IgD-negative memory B cell (primary cell): ENCODE measurements around the gene ANKRD11. TPM values are rescaled to one million over a fixed set of nuclear protein-coding genes. Genes with fewer than 3 reads are reported as not detected.
"Not testable (repeated sequence)": the region's sequence is repeated elsewhere in the genome, so short reads cannot be mapped to it uniquely, and the experiment has no call there.

Experiments used
- H3K27ac Mint-ChIP-seq, 3 donors: one replicate each; pipeline ENCODE4 v1.8.0; 2020 to 2022; ENCODE audit warnings: mild to moderate bottlenecking in 3 of 3, mixed read lengths in 3 of 3, moderate library complexity in 1 of 3
- H3K27me3 Mint-ChIP-seq: one replicate; pipeline ENCODE4 v1.8.0; 2021; ENCODE audit warnings: mixed read lengths
- H3K36me3 Mint-ChIP-seq: one replicate; pipeline ENCODE4 v1.8.0; 2020; ENCODE audit warnings: mild to moderate bottlenecking, mixed read lengths
- H3K4me1 Mint-ChIP-seq, 3 donors: one replicate each; pipeline ENCODE4 v1.8.0; 2020 to 2022; ENCODE audit warnings: mixed read lengths in 3 of 3, mild to moderate bottlenecking in 1 of 3
- H3K4me3 Mint-ChIP-seq, 4 donors: one replicate each; pipeline ENCODE4 v1.8.0; 2020 to 2022; ENCODE audit warnings: mild to moderate bottlenecking in 4 of 4, mixed read lengths in 4 of 4, moderate library complexity in 3 of 4
- H3K9me3 Mint-ChIP-seq, 3 donors: one replicate each; pipeline ENCODE4 v1.8.0; 2020 to 2021; ENCODE audit warnings: mixed read lengths in 3 of 3, mild to moderate bottlenecking in 1 of 3
- polyA plus RNA-seq: library from polyadenylated mRNA; unstranded; fragments of 300-500 nt; fragmentation: Illumina TruSeq; gene quantifications from one replicate; pipeline ENCODE4 v1.2.3, GENCODE V29; 2021

The ANKRD11 gene
- polyA plus RNA-seq, 1 donor from 2014 or later = 11.6 TPM

DNA sequence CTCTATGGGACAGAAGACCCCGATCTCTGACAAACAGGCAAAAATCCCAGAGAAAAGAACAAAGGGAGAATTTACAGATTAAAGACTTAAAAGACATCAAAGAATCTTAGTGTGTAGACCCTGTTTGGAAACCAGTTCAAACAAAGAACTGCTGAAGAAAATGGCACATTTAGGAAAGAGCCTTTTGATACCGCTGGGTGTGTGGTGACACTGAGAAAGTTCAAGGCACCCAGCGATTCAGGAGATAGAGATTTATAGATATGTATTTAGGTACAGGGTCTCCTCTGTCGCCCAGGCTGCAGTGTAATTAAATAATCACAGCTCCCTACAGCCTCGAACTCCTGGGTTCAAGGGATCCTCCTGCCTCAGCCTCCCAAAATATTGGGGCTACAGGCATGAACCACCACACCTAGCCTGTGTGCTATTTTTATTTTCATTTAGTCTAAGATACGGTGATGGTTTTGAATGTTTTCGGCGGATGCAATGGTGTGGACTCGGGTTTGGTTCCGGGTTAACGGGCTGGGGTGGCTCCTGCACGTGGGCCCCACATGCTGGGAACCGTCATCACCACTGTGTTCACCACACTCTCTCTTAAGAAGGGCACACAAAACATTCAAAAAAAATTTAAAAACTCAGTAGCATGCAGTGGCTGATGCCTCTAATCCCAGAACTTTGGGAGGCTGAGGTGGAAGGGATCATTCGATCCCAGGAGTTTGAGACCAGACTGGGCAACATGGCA lies 158.8 kb downstream of the ANKRD11 start:
- no peaks in the 10 kb centered on the region for H3K27me3 Mint-ChIP-seq
- peaks cover 38 to 56% (median 40%) of the 10 kb centered on the region in 3 donors for H3K4me1 Mint-ChIP-seq
- H3K9me3 Mint-ChIP-seq = no peaks in the 10 kb centered on the region
- H3K4me3 Mint-ChIP-seq = no peak overlapping the region
- peak overlapping the region in 2 of 3 donors; percentile 39 to 44 for H3K27ac Mint-ChIP-seq
- no peaks in the 10 kb centered on the region for H3K36me3 Mint-ChIP-seq

DNA sequence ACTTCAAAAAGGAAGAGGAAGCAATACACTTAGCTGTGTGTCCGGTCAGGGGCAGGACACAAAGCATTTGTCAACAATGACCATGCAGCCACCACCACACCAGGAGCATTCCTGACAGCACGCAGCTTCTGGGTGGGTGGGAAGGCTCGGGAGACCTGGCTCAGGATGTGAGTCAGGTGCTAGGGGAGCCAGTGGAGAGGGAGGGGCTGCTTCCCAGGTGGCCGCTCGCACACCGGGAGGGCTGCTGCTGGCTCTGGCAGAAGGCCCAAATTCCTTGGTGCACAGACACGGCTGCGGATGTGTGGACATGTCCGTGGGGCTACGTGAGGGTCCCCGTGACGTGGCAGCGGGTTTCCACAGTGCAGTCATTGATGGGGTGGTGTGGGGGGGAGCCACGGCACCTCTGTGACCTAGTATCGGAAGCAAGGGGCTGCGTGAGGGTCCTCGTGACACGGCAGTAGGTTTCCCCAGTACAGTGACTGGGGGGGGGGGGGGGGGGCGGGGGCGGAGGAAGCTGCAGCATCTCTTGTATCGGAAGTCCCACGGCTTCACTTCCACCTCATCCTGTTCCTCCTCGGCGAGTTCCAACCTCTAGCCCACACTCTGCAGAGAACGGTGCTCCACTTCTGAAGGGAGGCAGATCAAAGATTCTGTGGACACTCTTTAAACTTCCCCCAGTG lies 160.0 kb downstream of the ANKRD11 start:
- Mint-ChIP-seq H3K27ac (peak overlapping the region in 1 of 3 donors; percentile 53), H3K4me3 (peak overlapping the region in 1 of 4 donors; percentile 52), H3K27me3 (no peaks in the 10 kb centered on the region), H3K4me1 (peaks cover 42 to 57% (median 47%) of the 10 kb centered on the region in 3 donors), H3K36me3 (no peaks in the 10 kb centered on the region), H3K9me3 (no peaks in the 10 kb centered on the region)

DNA sequence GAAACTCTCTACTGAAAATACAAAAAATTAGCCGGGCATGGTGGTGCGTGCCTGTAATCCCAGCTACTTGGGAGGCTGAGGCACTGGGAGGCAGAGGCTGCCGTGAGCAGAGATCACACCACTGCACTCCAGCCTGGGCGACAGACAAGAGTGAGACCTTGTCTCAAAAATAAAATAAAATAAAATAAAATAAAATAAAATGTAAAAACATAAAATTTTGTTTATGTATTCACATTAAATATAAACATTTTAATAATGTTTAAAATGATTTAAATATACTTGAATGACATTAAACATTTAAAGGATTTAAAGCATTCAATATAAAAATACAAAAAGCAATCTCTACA lies 160.6 kb downstream of the ANKRD11 start:
- H3K4me3 Mint-ChIP-seq, H3K36me3 Mint-ChIP-seq: not testable (repeated sequence)

DNA sequence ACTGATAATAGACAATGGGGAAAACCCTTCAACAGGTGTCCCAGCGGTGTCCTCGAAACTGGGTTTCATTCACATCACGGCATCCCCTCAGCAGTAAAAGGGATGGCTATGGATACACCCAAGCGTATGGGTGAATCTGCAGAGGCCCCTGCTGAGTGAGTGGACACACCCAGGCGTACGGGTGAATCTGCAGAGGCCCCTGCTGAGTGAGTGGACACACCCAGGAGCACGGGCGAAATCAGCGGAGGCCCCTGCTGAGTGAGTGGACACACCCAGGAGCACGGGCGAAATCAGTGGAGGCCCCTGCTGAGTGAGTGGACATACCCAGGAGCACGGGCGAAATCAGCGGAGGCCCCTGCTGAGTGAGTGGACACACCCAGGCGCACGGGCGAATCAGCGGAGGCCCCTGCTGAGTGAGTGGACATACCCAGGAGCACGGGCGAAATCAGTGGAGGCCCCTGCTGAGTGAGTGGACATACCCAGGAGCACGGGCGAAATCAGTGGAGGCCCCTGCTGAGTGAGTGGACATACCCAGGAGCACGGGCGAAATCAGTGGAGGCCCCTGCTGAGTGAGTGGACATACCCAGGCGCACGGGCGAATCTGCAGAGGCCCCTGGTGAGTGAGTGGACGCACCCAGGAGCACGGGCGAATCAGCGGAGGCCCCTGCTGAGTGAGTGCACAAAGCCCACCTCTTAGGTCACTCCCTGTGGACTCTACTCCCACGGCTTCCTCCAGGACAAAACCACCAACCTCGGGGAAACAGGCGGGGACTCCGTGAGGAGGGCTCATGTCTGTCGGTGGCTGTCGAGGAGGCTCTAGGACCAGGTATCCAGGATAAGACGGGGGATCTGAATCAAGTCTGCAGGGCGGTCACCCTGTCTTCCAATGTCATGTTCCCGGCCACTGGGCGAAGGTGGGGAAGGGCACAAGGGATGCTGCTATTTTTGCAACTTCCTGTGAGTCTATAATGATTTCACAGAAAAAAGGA lies 161.7 kb downstream of the ANKRD11 start:
- not testable (repeated sequence) for H3K27me3 Mint-ChIP-seq, H3K36me3 Mint-ChIP-seq, H3K9me3 Mint-ChIP-seq, H3K4me3 Mint-ChIP-seq
- Mint-ChIP-seq H3K4me1 (peaks cover 42 to 61% (median 47%) of the 10 kb centered on the region in 3 donors), H3K27ac (peak overlapping the region in 2 of 3 donors; percentile 27 to 53)

More for the DNA sequence above, 160.6 kb downstream of the ANKRD11 start:
- peaks cover 44 to 60% (median 48%) of the 10 kb centered on the region in 3 donors for H3K4me1 Mint-ChIP-seq
- H3K27me3 Mint-ChIP-seq, H3K9me3 Mint-ChIP-seq, H3K27ac Mint-ChIP-seq: not testable (repeated sequence)

DNA sequence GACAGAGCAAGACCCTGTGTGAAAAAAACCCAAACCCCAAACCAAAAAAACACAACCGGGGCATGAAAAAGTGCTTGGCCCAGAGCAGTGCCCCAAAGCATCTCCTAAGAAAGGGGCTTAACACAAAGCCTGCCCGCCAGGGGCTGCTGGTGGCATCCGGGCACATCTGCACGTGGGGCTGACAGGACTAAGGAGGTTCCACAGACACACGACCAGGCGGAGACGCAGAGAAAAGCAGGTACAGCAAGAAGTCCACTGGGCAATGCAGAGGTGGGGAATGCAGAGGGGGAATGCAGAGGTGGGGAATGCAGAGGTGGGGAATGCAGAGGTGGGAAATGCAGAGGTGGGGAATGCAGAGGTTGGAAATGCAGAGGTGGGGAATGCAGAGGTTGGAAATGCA lies 163.6 kb downstream of the ANKRD11 start:
- no peaks in the 10 kb centered on the region for H3K9me3 Mint-ChIP-seq
- no peaks in the 10 kb centered on the region for H3K36me3 Mint-ChIP-seq
- no peaks in the 10 kb centered on the region for H3K27me3 Mint-ChIP-seq

DNA sequence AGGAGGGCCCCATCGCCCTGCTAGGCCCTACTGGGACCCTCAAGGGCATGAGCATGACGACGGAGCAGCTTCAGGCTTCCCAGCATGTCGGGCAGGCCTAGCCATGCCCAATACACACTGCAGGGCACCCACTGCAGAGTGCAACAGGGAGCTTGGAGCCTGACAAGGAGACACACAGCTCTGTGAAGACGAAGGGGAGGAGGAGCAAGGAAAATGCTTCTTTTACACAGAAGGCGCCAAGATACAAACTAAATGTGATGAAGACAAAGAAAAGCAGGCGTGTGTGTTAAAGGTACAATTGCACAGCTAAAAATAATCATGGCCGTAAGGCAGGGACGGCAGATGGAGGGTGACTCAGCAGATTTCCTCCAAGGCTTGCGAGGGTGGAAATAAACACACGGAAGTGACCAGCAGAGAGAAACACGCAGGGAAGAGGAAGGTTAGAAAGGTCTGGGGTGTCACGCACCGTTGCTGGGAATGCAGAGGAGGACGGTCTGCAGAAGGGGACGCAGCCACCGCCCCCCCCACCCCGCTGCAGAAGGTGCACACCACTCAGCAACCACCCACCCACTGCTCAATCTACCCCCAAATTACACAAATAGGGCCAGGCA lies 164.4 kb downstream of the ANKRD11 start:
- Mint-ChIP-seq H3K27ac (peak overlapping the region in 2 of 3 donors; percentile 60 to 84), H3K4me3 (peak overlapping the region in 2 of 4 donors; percentile 16 to 58), H3K4me1 (peaks cover 36 to 57% (median 50%) of the 10 kb centered on the region in 3 donors), H3K36me3 (no peaks in the 10 kb centered on the region), H3K9me3 (no peaks in the 10 kb centered on the region), H3K27me3 (no peaks in the 10 kb centered on the region)

More for the DNA sequence above, 163.6 kb downstream of the ANKRD11 start:
- Mint-ChIP-seq H3K4me1 (peaks cover 38 to 60% (median 49%) of the 10 kb centered on the region in 3 donors), H3K27ac (no peak overlapping the region), H3K4me3 (no peak overlapping the region)

DNA sequence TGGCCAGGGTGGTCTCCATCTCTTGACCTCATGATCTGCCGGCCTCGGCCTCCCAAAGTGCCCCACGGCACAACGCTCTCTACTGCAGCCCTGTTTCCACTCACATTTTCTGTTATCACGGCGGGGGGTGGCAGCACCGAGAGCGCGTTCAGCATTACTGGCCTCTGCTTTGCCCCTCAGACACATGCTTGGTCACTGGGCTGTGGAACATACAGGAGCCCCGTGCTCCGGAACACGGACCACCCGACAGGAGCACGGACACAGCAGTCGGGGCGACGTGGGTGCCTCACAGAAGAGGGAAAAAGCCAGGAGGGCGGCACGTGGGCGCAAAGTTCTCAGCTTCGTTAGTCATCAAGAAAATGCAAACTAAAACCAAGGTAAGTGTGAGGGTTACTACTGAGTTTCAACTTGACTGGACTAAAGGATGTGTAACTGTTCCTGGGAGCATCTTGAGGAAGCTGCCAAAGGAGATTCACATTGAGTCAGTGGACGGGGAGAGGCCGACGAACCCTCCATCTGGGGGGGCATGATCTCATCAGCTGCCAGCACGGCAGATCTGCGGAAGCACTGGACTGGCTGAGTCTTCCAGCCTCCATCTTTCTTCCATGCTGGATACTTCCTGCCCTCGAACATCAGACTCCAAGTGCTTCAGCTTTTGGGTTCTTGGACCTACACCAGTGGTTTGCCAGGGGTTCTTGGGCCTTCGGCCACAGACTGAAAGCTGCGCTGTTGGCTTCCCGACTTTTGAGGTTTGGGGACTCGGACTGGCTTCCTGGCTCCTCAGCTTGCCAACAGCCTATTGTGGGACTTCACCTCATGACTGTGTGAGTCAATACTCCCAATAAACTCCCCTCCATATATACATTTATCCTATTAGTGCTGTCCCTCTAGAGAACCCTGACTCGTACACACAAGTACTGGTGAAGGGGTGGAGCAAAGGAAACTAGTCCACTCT lies 166.0 kb downstream of the ANKRD11 start:
- peak overlapping the region in 2 of 3 donors; percentile 16 to 68 for H3K27ac Mint-ChIP-seq
- no peaks in the 10 kb centered on the region for H3K9me3 Mint-ChIP-seq
- H3K4me1 Mint-ChIP-seq = peaks cover 43 to 66% (median 52%) of the 10 kb centered on the region in 3 donors

DNA sequence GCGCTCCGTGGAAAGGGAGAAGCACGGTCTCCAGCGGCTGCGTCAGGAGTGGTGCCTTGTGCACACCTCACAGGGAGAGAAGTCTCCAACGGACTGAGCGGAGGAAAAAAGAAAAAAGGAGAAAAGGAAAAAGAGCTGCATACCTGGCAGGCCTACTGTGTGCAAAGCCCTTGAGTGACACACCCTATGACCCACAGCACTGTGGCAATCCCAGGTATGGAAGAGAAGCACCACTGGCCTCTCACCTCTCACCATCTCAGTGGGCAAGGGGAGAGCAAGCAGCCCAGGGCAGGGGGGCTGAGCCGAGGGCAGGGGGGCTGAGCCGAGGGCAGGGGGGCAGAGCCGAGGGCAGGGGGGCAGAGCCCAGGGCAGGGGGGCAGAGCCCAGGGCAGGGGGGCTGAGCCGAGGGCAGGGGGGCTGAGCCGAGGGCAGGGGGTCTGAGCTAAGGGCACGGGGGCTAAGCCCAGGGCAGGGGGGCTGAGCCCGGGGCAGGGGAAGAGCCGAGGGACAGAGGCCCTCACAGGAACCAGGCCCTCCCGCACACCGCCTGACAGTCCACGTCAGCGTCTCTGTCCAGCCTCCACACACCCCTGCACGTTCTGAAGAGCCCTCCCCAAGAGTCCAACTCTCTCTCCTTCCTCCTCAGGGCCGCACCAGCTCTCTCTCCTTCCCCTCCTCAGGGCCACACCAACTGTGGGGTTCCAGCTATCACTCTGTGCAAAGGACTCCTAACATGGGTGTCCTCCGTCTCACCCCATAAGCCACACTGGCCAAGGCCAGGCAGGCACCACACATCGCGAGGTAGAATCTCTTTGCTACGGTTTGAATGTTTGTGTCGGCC lies 167.0 kb downstream of the ANKRD11 start:
- peaks cover 49 to 70% (median 54%) of the 10 kb centered on the region in 3 donors for H3K4me1 Mint-ChIP-seq
- H3K27ac Mint-ChIP-seq = peak overlapping the region in 1 of 3 donors; percentile 69
- no peaks in the 10 kb centered on the region for H3K9me3 Mint-ChIP-seq
- H3K27me3 Mint-ChIP-seq = no peaks in the 10 kb centered on the region
- no peaks in the 10 kb centered on the region for H3K36me3 Mint-ChIP-seq
- peak overlapping the region in 2 of 4 donors; percentile 51 to 87 for H3K4me3 Mint-ChIP-seq

More for the DNA sequence above, 166.0 kb downstream of the ANKRD11 start:
- H3K36me3 Mint-ChIP-seq = no peaks in the 10 kb centered on the region
- no peaks in the 10 kb centered on the region for H3K27me3 Mint-ChIP-seq
- peak overlapping the region in 2 of 4 donors; percentile 60 to 87 for H3K4me3 Mint-ChIP-seq

DNA sequence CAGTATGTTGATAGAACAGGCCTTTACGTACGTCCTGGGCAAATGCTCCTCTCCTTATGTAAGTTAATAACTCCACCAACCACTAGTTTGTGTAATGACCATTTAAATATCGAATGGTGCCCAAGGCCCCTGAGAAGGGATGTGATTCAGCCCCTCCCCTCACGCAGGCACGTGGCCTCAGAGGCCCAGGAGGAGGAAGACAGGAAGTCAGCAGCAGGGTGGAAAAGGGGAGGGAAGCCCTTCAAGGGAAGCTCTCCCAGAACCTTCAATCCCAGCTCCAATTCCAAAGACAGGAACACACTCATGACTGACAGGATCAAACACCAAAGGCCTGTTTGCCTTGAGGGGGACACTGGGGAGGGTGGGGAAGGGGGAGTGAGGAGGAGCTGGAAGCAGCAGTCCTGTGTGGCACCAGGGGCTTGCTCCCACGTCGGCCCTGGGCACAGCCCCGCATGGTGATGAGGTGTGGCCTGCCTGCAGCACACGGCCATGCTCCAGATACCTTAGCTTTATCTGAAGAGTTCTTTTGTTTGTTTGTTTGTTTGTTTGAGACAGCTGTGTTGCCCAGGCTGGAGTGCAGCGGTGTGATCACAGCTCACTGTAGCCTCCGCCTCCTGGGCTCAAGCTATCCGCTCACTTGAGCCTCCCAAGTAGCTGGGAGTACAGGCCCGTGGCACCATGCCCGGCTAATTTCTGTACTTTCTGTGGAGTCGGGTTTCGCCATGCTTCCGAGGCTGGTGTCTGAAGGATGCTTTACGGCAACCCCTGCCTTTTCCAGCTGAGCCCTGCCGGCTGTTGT lies 167.8 kb downstream of the ANKRD11 start:
- no peaks in the 10 kb centered on the region for H3K9me3 Mint-ChIP-seq
- peaks cover 48 to 70% (median 58%) of the 10 kb centered on the region in 3 donors for H3K4me1 Mint-ChIP-seq
- H3K4me3 Mint-ChIP-seq = peak overlapping the region in 2 of 4 donors; percentile 33 to 56
- H3K27ac Mint-ChIP-seq = peak overlapping the region in 1 of 3 donors; percentile 69
- H3K36me3 Mint-ChIP-seq = no peaks in the 10 kb centered on the region
- H3K27me3 Mint-ChIP-seq = no peaks in the 10 kb centered on the region

DNA sequence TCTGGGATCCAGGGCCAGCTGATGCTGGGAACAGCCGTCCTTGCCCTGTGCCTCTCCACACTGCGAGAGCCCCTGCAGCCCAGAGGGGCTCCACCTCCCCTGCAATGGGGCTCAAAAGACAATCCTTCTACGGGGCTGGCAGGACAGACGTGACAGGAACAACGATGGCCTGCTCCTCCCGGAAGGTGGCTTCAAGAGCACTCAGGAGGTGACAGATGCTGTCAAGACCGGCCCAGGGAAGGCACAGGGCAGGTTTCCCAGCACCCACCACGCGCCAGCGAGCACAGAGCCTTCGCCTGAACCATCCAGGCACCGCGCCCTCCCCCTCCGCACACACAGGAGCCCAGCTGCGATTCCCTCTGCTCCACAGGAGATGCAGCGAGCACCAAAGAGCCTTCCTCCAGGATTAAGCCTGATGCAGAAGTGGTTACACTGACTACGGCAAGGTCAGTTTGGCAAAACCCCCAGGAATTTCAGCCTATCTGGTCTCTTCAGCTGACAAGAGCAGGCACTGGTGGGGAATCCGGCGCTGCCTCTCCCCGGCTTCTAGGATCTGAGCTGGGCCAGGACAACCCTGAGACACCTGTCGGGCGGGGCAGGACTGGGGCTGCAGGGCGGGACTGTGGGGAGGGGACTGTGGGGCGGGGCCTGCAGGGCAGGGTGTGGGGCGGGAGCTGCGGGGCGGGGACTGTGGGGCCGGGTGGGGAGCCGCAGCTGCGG lies 169.4 kb downstream of the ANKRD11 start:
- no peaks in the 10 kb centered on the region for H3K36me3 Mint-ChIP-seq
- H3K4me1 Mint-ChIP-seq = peaks cover 54 to 76% (median 60%) of the 10 kb centered on the region in 3 donors
- no peaks in the 10 kb centered on the region for H3K27me3 Mint-ChIP-seq
- H3K9me3 Mint-ChIP-seq = no peaks in the 10 kb centered on the region
- H3K27ac Mint-ChIP-seq = no peak overlapping the region
- peak overlapping the region in 1 of 4 donors; percentile 37 for H3K4me3 Mint-ChIP-seq

DNA sequence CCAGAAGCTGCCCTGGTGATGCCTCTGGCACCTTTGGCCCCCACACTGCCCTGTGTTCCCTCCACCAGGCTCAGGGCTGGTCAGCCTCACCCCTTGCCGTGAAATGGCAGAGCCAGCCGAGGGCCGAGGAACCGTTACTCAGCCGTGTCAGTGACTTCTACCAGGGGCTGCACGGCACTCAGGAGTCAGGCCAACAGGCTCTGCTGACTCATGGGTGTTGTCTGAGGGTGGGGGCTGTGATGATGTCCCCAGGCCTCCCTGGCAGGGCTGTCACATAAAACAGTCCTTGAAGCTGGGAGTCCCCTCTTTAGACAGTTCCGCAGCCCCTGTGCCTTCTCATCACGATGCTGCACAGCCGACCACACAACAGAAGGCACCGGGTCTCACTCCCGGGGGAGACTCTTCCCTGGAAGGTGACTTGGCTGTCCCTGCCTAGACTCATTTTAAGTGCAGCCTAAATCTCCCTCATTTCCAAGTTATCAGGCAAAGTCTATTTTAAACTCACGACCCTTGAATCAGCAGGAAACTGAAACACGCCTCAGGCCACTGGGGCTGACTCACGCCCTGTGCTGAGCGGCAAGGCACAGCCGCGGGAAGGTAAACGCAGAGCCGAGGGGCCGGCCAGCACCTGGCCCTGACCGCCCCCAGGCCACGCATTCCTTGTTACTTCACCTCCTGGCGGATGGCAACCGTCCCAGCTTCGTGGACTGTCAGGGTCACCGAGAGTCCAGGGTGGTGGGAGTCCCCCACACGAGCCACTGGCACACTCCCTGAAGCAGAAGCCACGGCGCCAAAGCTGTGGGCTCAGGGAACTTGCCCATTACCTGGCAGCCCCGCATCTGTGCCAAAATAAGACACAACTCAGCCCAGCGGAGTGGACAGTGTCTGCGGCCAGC lies 170.2 kb downstream of the ANKRD11 start:
- no peaks in the 10 kb centered on the region for H3K27me3 Mint-ChIP-seq
- H3K27ac Mint-ChIP-seq = peak overlapping the region in 2 of 3 donors; percentile 20 to 87
- peaks cover 50 to 77% (median 57%) of the 10 kb centered on the region in 3 donors for H3K4me1 Mint-ChIP-seq
- no peaks in the 10 kb centered on the region for H3K36me3 Mint-ChIP-seq
- H3K4me3 Mint-ChIP-seq = peak overlapping the region in 3 of 4 donors; percentile 17 to 85 (median 79)
- H3K9me3 Mint-ChIP-seq = no peaks in the 10 kb centered on the region
